Fibroblast of gingiva (primary cell): ENCODE measurements around the gene TESK1.
"Not testable (repeated sequence)": the region's sequence is repeated elsewhere in the genome, so short reads cannot be mapped to it uniquely, and the experiment has no call there.

Experiments used
- DNase-seq: peaks from one replicate; pipeline ENCODE4 v3.0.0-alpha.2; 2011; ENCODE audit warnings: low read depth

TESK1 gene

GRCh38 chr9:35604578-35605350 is at the start of gene TESK1:
TESK1 (plus strand) TSS chr9:35605262; CDS start chr9:35605620, 358 bp downstream.
- DNase-seq, result peak; percentile 46

DNA sequence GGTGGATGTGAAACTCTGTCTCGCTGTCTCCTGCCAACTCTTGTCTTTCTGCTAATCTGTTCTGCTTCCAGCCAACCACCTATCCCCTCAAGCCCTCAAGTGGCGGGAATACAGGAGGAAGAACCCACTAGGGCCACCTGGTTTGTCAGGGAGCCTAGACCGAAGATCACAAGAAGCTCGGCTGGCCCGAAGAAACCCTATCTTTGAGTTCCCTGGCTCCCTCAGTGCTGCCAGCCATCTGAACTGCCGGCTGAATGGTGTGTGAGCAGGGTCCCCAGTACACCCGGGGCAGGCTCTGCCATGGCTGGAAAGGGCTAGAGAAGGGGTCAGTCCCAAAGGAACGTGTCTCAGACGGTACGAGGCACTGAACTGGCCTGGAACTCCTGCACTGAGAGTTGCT is 49.2 kb upstream of the TESK1 start:
- no peak for DNase-seq

DNA sequence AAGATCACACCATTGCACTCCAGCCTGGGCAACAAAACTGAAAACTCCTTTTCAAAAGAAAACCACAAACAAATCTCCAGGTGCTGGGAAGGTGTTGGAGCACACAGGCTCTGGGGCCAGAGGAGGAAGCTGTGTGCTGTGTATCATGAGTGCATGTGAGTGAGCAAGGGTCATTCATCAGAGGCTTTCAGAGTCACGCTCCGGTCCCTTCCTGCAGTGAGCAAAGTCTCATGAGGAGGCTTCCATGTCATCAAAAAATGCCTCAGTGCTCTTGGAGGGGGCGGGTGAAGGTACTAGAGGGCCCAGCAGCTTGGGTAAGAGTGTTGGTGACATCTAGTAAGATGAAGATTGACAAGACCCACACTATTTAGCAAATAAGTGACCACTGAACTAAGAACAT is 48.3 kb upstream of the TESK1 start:
- DNase-seq, result no peak

DNA sequence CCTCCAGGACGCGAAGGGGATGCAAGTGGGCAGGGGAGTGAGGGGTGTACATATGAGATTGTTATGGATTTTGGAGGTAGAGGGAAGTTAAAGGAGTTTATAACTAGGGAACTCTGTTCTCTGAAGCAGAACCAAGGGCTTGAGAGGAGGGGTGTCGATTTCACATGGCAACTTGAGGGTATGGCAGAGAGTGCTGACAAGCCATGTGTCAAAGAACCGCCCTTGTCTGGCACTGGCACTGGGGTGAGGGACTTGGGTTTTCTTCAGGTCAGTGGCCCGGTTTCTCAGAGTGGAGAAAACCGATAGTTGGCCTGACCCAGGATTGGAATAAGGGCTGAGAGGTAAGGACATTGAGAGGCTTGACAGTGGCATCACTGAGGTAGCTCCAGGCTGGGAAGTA is 47.7 kb upstream of the TESK1 start:
- DNase-seq, result no peak

DNA sequence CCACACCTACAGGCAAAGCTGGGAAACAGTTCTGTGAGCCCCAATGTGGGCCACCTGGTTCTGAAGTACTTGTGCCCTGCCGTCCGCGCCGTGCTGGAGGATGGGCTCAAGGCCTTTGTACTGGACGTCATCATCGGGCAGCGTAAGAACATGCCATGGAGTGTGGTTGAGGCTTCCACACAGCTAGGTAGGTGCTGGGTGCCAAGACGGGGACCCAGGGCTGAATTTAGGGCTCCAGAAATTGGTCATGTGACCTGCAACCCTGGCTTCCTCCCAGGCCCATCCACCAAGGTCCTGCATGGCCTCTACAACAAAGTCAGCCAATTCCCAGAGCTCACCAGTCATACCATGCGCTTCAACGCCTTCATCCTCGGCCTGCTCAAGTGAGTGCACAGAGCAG is 46.9 kb upstream of the TESK1 start:
- DNase-seq, result no peak

DNA sequence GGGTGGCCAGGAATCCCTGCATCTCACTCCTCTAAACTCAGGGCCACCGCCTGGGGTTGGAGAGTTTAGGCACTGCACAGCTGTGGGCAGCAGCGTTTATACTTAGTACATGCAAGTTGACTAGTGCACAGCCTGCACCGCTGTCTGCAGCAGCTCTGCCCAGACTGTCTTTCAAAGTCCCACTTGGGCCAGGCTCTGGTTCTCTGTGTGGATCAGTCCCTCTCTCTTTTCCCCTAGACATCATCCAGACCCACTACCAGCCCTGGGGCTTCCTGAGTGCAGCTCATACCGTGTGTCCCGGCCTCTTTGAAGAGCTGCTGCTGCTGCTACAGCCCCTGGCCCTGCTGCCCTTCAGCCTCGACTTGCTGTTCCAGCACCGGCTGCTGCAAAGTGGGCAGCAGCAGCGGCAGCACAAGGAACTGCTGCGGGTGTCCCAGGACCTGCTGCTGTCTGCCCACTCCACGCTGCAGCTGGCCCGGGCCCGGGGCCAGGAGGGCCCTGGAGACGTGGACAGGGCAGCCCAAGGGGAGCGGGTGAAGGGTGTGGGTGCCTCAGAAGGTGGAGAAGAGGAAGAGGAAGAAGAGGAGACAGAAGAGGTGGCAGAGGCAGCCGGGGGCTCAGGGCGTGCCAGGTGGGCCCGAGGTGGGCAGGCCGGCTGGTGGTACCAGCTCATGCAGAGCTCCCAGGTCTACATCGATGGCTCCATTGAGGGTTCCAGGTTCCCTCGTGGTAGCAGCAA is 45.1 kb upstream of the TESK1 start:
- no peak for DNase-seq

DNA sequence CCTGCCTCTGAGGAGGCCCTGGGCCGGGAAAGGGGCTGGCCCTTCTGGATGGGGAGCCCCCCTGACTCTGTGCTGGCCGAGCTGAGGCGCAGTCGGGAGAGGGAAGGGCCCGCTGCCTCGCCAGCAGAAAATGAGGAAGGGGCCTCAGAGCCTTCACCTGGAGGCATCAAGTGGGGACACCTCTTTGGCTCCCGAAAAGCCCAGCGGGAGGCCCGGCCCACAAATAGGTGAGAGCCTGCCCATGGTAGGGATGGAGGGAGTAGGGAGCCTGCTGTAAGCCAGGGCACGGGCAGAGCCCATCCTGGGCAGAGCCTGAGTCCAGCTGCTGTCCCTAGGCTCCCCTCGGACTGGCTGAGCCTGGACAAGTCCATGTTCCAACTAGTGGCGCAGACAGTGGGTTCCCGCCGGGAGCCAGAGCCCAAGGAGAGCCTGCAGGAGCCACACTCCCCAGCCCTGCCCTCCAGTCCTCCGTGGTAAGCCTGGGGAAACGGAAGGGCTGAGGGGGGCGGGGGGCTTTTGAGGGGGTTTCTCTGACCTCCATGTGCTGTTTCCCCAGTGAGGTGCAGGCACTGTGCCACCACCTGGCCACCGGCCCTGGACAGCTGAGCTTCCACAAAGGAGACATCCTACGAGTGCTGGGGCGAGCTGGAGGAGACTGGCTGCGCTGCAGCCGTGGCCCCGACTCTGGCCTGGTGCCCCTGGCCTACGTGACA is 44.3 kb upstream of the TESK1 start:
- no peak for DNase-seq

GRCh38 chr9:35561468-35562261 is 43.4 kb upstream of the TESK1 start:
- no peak for DNase-seq

DNA sequence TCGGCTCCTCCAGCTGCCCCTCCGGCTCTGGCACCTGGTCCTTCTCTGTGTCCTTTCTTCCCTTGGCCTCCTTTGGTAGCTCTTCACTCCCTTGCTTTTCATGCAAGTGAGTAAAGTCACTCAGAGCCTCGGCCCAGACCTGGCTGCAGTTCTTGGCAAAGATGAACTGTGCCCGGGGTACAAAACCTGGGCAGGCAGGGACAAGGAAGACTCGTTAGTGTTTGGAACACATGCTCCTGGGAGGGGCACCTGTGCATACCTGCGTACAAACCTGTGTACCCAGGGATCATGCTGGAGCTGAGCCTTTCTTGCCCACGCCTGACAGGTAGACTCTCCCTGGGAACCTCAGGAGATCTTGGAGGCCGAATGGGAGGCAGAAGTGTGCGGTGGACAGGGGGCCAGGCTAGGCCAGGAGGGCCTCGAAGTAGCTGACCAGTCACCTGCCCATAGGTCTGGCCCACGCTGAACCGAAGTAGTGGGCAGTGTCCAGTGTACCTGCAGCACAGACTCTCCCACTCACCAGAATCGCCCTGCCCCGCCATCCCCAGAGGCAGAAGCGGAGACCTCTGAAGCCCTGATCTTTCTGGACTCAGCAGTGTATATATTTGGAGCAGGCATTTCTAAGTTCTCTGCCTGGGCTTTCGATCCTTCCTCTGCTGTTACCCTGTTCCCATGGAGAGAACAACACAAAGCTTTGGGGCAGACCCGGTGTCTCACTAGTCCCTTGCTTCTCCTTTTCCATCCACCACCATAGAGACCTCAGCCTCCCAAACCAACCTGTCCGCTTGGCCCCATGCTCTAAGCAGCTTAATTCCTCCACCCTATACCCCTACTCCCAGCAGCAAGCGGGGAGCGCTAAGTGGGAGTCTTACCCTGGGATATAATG is 41.9 kb upstream of the TESK1 start:
- DNase-seq, result no peak

DNA sequence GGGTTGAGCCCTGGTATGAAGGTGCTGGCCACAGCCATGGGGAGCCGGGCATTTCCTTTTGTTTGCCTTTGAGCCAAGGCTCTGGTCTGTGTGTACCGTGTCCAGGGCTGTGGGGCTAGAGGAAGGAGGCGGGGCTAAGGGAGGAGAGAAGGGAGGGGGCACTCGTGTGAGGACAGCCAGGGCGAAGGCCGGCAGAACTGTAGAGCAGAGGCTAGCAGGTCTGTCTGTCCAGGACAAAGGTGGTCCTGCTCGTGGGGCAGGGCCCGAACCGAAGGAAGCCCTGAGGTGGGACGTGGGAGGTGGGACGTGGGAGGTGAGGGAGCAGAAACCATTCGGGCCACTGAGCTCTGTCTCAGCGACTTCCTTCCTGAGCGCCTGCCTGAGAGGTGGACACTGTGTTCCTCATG is 41.3 kb upstream of the TESK1 start:
- DNase-seq, result no peak

- peak; percentile 41 for DNase-seq
Measured at GRCh38 chr9:35564658-35565061, 40.4 kb upstream of the TESK1 start.

GRCh38 chr9:35566417-35566816 is 38.6 kb upstream of the TESK1 start:
- peak; percentile 52 for DNase-seq

GRCh38 chr9:35568196-35568595 is 36.9 kb upstream of the TESK1 start:
- DNase-seq, result no peak

DNA sequence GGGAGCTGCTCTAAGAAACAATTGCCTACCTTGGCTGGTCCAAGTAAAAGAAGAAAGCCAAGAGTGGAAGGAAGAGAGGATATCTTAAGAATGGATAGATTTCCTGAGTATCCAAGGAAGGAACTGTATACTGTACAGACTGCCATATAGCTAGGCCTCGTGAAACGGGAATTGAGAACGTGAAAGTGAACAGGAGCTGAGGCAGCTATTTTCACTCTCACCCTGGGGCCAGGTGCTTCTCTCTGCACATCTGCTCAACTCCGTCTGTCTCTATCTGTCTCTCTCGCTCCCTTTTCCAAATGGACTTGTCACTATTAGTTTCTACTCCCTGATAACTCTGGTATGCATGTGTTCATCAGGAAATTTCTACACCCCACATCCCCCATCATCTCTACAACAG is 35.9 kb upstream of the TESK1 start:
- DNase-seq, result no peak

DNA sequence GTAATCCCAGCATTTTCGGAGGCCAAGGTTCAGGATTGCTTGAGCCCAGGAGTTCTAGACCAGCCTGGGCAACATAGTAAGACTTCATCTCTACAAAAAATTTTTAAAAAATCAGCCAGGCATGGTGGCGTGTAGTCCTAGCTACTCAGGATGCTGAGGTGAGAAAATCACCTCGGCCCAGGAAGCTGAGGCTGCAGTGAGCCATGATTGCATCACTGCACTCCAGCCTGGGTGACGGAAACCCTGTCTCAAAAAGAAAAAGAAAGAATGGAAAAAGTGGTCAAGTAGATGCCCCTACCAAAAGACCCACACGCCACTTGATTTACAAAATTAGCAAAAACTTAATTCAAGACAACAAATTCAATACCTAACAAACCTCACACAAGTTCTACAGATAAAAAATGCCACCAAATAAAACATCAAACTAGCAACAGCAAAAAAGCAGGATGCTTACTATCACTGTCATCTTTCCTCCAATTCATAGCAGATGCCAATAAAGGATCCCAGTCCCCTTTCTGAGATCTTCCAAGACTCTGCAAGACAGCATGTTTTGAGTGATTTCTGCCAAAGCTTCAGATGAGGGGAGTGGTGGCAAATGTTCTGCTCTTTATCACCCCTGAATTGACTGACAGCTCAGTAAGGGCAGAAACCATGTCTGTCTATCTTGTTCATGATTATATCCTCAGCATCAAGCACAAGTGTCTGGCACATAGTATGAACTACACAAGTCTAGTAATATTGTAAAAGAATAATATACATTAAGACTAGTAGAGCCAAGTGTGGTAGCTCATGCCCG is 34.2 kb upstream of the TESK1 start:
- DNase-seq, result no peak

- no peak for DNase-seq
Measured at GRCh38 chr9:35574578-35575122, 30.4 kb upstream of the TESK1 start.

GRCh38 chr9:35575478-35575877 is 29.6 kb upstream of the TESK1 start:
- DNase-seq, result no peak

GRCh38 chr9:35577486-35577885 is 27.6 kb upstream of the TESK1 start:
- DNase-seq, result no peak

DNA sequence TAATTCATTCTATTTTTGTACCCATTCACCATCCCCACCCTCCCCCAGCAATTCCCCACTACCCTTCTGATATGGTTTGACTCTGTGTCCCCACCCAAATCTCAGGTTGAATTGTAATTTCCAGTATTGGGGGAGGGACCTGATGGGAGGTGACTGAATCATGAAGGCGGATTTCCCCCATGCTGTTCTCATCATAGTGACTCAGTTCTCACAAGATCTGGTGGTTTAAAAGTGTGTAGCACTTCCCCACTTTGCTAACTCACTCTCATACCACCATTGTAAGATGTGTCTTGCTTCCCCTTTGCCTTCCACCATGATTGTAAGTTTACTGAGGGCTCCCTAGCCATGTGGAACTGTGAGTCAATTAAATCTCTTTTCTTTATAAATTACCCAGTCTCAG is 25.9 kb upstream of the TESK1 start:
- no peak for DNase-seq

- not testable (repeated sequence) for DNase-seq
Measured at GRCh38 chr9:35579659-35580227, 25.3 kb upstream of the TESK1 start.
